Measurements from ENCODE around the gene MXRA8.

- TF ChIP-seq POLR2AphosphoS5 (IDR thresholded peaks at IDR 0.05; ENCODE audit: insufficient read depth, low read depth, low read length) (no peak), EZH2 (IDR thresholded peaks at IDR 0.05; ENCODE audit: borderline replicate concordance, low read depth, low read length, severe bottlenecking) (no peak), CTCF (IDR thresholded peaks at IDR 0.05; ENCODE audit: extremely low read depth in 1 of 2, insufficient read depth in 1 of 2, low read depth in 1 of 2, low read length in 2 of 2) (no peak), JUN (IDR thresholded peaks at IDR 0.05; ENCODE audit: borderline replicate concordance, insufficient read depth, insufficient read length, low read depth) (no peak), POLR2A (IDR thresholded peaks at IDR 0.05; ENCODE audit: low read depth, low read length) (no peak), MYC (IDR thresholded peaks at IDR 0.05; ENCODE audit: low read depth, low read length) (no peak)
- TF ChIP-seq, protein P1, sequence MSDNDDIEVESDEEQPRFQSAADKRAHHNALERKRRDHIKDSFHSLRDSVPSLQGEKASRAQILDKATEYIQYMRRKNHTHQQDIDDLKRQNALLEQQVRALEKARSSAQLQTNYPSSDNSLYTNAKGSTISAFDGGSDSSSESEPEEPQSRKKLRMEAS (IDR thresholded peaks at IDR 0.05; ENCODE audit: insufficient read depth, insufficient read length): no peak
Observed at GRCh38 chr1:1393014-1393413, 34.7 kb upstream of the MXRA8 start.

All from endothelial cell of umbilical vein (primary cell).